Endometrial microvascular endothelial cells (primary cell): ENCODE results near the gene PBLD. TPM values are rescaled to one million over a fixed set of nuclear protein-coding genes. Genes with fewer than 3 reads are reported as not detected.
"Not testable (repeated sequence)": the region's sequence is repeated elsewhere in the genome, so short reads cannot be mapped to it uniquely, and the experiment has no call there.

Experiments
- in situ Hi-C: cut with HindIII; loops from 2 replicates; pipeline ENCODE4 v1.10.0; 2017; ENCODE audit warnings: low sequenced_read_pairs, low pct_unique_long_range_greater_than_20kb; ENCODE audit errors: inconsistent ontology term
- total RNA-seq: library from RNA; depleted of rRNA; stranded (reverse); fragments of >200 nt; gene quantifications from one replicate; pipeline ENCODE4 v1.2.3, GENCODE V29; 2015; ENCODE audit errors: inconsistent ontology term

Gene PBLD
- total RNA-seq, 1 donor from 2014 or later = 0.84 TPM

- in situ Hi-C loops = no loop called here
These were observed 299 bp upstream of the PBLD start for GRCh38 chr10:68333058-68333395.

GRCh38 chr10:68331455-68332258 lies 1.1 kb downstream of the PBLD start, which contains the start of gene HNRNPH3:
Gene HNRNPH3, plus strand, starts transcription at chr10:68332064. Its CDS starts 5,158 bp downstream, at chr10:68337222.
- in situ Hi-C loops = no loop called here

GRCh38 chr10:68330852-68331454 lies 1.8 kb downstream of the PBLD start:
- in situ Hi-C loops = no loop called here

- in situ Hi-C loops = no loop called here
These were observed 3.2 kb downstream of the PBLD start for GRCh38 chr10:68329506-68329861.

- in situ Hi-C loops = no loop called here
These were observed 4.6 kb downstream of the PBLD start for GRCh38 chr10:68327889-68328786.

- in situ Hi-C loops = not testable (repeated sequence)
These were observed 8.3 kb downstream of the PBLD start for GRCh38 chr10:68324396-68324795.

DNA sequence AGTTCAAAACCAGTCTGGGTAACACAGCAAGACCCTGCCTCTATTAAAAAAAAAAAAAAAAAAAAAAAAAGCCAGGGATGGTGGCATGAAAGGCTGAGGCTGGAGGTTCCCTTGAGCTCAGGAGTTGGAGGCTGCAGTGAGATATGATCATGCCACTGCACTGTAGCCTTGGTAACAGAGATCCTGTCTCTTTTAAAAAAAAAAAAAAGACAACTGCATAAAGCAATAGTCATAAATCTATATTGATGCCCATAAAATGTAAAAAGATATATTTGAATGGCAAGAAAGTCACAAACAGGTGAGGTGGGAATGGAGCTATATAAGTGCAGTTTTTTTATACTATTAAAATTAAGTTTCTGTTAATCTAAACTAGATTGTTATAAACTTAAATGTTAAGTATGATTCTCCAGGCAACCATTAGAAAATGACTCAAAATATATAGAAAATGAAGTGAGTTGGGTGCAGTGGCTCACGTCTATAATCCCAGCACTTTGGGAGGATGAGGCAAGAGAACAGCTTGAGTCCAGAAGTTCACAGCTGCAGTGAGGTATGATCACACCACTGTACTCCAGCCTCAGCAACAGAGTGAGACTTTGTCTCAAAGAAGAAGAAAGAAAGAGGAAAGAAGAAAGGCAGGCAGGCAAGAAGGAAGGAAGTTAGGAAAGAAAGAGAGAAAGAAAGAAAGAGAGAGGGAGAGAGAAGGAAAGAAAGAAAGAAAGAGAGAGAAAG lies 14.2 kb downstream of the PBLD start:
- in situ Hi-C loops = no loop called here

- in situ Hi-C loops = no loop called here
These were observed 17.1 kb downstream of the PBLD start for GRCh38 chr10:68315582-68315981.

DNA sequence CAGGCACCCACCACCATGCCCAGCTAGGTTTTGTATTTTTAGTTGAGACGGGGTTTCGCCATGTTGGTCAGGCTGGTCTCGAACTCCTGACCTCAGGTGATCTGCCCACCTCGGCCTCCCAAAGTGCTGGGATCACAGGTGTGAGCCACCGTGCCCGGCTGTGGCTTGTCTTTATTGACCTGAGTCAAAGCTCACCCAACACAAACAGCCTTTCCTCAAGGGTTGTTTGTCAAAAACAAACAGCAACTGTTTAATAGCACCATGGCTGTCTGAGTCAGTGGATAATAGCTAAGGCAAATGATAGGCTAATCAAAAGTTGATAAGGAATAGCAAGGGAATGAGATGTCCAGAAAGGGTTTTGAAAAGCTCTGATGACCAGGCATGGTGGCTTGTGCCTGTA lies 17.8 kb downstream of the PBLD start:
- in situ Hi-C loops = not testable (repeated sequence)

DNA sequence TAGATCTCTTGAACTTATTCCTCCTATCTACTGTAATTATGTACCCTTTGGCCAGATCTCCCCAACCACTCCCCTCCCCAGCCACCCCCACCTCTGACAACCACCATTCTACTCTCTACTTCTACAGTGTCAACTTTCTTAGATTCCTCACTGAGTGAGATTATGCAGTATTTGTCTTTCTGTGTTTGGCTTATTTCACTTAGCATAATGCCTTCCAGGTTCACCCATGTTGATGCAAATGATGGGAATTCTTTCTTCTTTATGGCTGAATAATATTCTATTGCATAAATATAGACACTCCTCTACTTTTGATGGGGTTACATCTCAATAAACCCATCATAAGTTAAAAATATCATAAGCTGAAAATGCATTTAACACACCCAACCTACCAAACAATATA lies 22.2 kb downstream of the PBLD start:
- in situ Hi-C loops = no loop called here

- in situ Hi-C loops = no loop called here
These were observed 26.9 kb downstream of the PBLD start for GRCh38 chr10:68305854-68306253.

- in situ Hi-C loops = no loop called here
These were observed 28.8 kb downstream of the PBLD start for GRCh38 chr10:68303849-68304412.

GRCh38 chr10:68302871-68303270 lies 29.9 kb downstream of the PBLD start:
- in situ Hi-C loops = no loop called here

DNA sequence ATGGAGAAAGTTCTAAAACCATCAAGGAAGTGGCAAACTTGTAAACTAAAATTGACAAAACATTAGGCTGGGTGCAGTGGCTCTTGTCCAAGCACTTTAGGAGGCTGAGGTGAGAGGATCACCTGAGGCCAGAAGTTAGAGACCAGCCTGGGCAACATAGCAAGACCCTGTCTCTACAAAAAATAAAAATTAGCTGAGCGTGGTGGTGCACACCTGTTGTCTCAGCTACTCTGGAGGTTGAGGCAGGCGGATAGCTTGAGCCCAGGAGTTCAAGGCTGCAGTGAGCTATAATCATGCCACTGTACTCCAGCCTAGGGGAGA lies 30.3 kb downstream of the PBLD start:
- in situ Hi-C loops = no loop called here

DNA sequence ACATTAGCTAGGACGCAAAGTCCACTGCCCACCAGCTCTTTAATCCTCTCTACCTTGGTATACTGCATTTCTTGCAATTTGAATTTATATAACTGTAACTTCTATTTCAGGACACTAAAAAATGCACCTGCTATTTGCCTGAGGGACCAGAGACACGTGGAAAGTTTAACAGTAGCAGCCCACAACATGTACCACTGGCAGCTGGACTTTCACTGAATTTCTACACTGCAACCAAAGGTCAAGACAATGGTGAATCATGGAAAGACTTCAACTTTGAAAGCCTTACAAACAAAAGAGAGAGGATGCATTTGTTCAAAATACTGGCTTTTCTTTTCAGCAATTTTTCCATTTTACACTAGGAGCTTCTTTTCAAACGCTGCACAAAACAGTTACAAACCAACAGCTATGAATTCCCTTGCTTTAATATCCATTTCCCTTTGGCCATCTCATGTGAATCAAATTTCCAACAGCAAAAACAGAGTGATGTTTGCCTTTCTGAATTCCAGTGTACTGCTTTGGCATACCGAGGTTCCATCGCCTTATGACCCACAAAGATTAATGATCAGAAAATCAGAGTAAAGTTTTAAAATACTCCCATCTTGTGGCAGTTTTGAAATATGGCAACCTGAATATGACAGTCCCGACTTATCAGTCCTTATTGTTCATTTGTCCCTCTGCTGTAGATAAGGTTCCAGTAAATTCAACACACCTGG lies 30.8 kb downstream of the PBLD start:
- in situ Hi-C loops = no loop called here

- in situ Hi-C loops = no loop called here
These were observed 31.4 kb downstream of the PBLD start for GRCh38 chr10:68301301-68301700.

DNA sequence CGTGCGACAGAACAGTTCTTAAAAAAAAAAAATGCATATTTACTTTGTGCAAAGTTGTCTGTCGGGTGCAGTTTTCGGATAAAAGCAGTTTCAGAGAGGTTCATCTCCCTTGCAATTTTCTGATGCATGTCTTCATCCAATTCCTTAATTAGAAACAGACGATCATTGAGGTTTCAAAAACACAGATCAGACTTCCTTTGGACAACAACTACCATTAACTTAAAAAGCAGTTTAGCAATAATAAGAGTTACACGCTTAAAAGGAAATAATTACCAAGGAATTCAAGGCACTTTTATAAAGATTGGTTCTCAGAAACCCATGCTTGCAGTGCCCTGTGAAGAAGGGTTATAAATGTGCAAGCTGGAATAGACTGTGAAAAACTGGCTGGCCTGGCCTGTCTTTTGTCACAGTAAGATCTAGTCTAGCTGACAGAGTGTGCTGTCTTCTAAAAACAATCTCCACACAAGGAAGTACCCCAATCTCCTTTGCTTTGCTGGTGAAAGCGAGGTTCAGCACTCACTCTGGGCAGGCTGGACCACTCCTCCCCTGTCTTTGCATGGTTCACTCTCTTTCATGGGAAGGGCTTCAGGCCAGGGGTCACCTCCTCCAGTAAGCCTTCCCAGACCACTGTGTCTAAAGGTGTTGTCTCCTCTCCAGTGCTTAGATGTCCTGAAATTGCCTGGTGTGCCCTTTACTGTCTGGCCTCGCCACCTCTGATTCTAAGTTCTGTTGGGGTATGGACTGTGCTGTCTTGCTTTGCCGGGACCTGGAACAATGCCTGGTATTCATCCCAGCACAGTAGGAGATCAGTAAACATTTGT lies 35.7 kb downstream of the PBLD start:
- in situ Hi-C loops = no loop called here

GRCh38 chr10:68290736-68291135 lies 42.0 kb downstream of the PBLD start:
- in situ Hi-C loops = no loop called here
